ENCODE results near the gene BCS1L. TPM values are rescaled to one million over a fixed set of nuclear protein-coding genes. Genes with fewer than 3 reads are reported as not detected.

BCS1L gene
- total and polyA plus RNA-seq, 2 of the 13 experiments (the other 11 are each of a cell fraction or from before 2014, with no cell fraction given): 48.9 to 76.0 TPM

GRCh38 chr2:218710687-218711549 lies 51.4 kb downstream of the BCS1L start, which contains the start of gene TTLL4 (continued):
- TF ChIP-seq ZNF605 (CRISPR knock-in tag; IDR thresholded peaks at IDR 0.05) (peak; percentile 97), MED1 (CRISPR knock-in tag; IDR thresholded peaks at IDR 0.05) (peak; percentile 76), E2F2 (CRISPR knock-in tag; IDR thresholded peaks at IDR 0.05; ENCODE audit: borderline replicate concordance) (peak; percentile 97), TRIM24 (CRISPR knock-in tag; IDR thresholded peaks at IDR 0.05) (no peak), HDAC1 (CRISPR knock-in tag; IDR thresholded peaks at IDR 0.05) (peak; percentile 98), ZFP1 (CRISPR knock-in tag; IDR thresholded peaks at IDR 0.05) (no peak), U2AF2 (IDR thresholded peaks at IDR 0.05; ENCODE audit: low read depth, low read length) (0 out of 2 replicates have a peak, but pooled peaks have one; percentile 37), ZNF30 (CRISPR knock-in tag; IDR thresholded peaks at IDR 0.05) (no peak; the same call in 1 of the 2 replicates), RNF219 (CRISPR knock-in tag; IDR thresholded peaks at IDR 0.05) (0 out of 2 replicates have a peak, but pooled peaks have one; percentile 8), YEATS2 (CRISPR knock-in tag; IDR thresholded peaks at IDR 0.05; ENCODE audit: borderline replicate concordance) (peak; percentile 90), EZH2 (conservative IDR thresholded peaks at IDR 0.05; ENCODE audit: low read depth, low read length) (no peak), ZNF563 (CRISPR knock-in tag; IDR thresholded peaks at IDR 0.05) (peak; percentile 95), ZNF468 (CRISPR knock-in tag; IDR thresholded peaks at IDR 0.05) (no peak), SMAD9 (CRISPR knock-in tag; IDR thresholded peaks at IDR 0.05) (no peak; the same call in 1 of the 2 replicates), ZFX (CRISPR knock-in tag; IDR thresholded peaks at IDR 0.05; ENCODE audit: low read depth) (peak; percentile 94), ZNF773 (CRISPR knock-in tag; IDR thresholded peaks at IDR 0.05; ENCODE audit: borderline replicate concordance) (0 out of 2 replicates have a peak, but pooled peaks have one; percentile 8), ZNF280D (CRISPR knock-in tag; IDR thresholded peaks at IDR 0.05) (peak; percentile 73), ZNF790 (CRISPR knock-in tag; IDR thresholded peaks at IDR 0.05; ENCODE audit: borderline replicate concordance) (no peak; the same call in 1 of the 2 replicates), MTF2 (CRISPR knock-in tag; IDR thresholded peaks at IDR 0.05; ENCODE audit: borderline replicate concordance) (peak; percentile 93), NAIF1 (CRISPR knock-in tag; IDR thresholded peaks at IDR 0.05; ENCODE audit: borderline replicate concordance) (peak; percentile 98), ZNF350 (CRISPR knock-in tag; IDR thresholded peaks at IDR 0.05; ENCODE audit: borderline replicate concordance, low read depth) (peak; percentile 99)

Data from HepG2 (cell line).